ENCODE results near the gene BTG2.

BTG2 gene

GRCh38 chr1:203320591-203321272 is 15.4 kb downstream of the BTG2 start:
- DNase-seq = peak; percentile 44

- DNase-seq = no peak
Observed at GRCh38 chr1:203321273-203322052, 16.1 kb downstream of the BTG2 start.

GRCh38 chr1:203322500-203323179 is 17.3 kb downstream of the BTG2 start:
- DNase-seq = no peak

- DNase-seq = no peak
Observed at GRCh38 chr1:203323587-203323986, 18.3 kb downstream of the BTG2 start.

- peak; percentile 55 for DNase-seq
Observed at GRCh38 chr1:203324105-203325025, 19.0 kb downstream of the BTG2 start.

GRCh38 chr1:203325026-203325417 is 19.7 kb downstream of the BTG2 start:
- peak; percentile 63 for DNase-seq

GRCh38 chr1:203325418-203326091 is 20.2 kb downstream of the BTG2 start:
- DNase-seq = no peak

GRCh38 chr1:203326830-203327683 is 21.7 kb downstream of the BTG2 start:
- peak; percentile 95 for DNase-seq

- peak; percentile 66 for DNase-seq
Observed at GRCh38 chr1:203327684-203328457, 22.6 kb downstream of the BTG2 start.

GRCh38 chr1:203328714-203329122 is 23.4 kb downstream of the BTG2 start:
- DNase-seq = no peak

GRCh38 chr1:203331224-203331623 is 25.9 kb downstream of the BTG2 start:
- DNase-seq = no peak

GRCh38 chr1:203335503-203335902 is 30.2 kb downstream of the BTG2 start:
- DNase-seq = no peak

GRCh38 chr1:203336097-203336496 is 30.8 kb downstream of the BTG2 start:
- DNase-seq = no peak

- peak; percentile 64 for DNase-seq
Observed at GRCh38 chr1:203338335-203339036, 33.2 kb downstream of the BTG2 start.

GRCh38 chr1:203340112-203340790 is 34.9 kb downstream of the BTG2 start:
- peak; percentile 59 for DNase-seq

GRCh38 chr1:203342192-203342940 is 37.0 kb downstream of the BTG2 start:
- DNase-seq = peak; percentile 51

GRCh38 chr1:203343956-203344754 is 38.8 kb downstream of the BTG2 start:
- DNase-seq = no peak
